Stimulated activated CD4-positive, alpha-beta T cell treated with anti-CD3 and anti-CD28 coated beads, TNF-alpha, amount 100 ng/mL, for 48 hours (primary cell): Measurements from ENCODE around the gene STMND1.

Source experiments
- DNase-seq, 3 donors: peaks; one replicate each; pipeline ENCODE4 v3.0.0-alpha.2; 2020; ENCODE audit warnings: low read depth in 3 of 3

Gene STMND1

GRCh38 chr6:17098538-17098937, 3.3 kb upstream of the STMND1 start:
- no peak for DNase-seq

GRCh38 chr6:17099401-17100059, 2.3 kb upstream of the STMND1 start:
- no peak for DNase-seq

DNA sequence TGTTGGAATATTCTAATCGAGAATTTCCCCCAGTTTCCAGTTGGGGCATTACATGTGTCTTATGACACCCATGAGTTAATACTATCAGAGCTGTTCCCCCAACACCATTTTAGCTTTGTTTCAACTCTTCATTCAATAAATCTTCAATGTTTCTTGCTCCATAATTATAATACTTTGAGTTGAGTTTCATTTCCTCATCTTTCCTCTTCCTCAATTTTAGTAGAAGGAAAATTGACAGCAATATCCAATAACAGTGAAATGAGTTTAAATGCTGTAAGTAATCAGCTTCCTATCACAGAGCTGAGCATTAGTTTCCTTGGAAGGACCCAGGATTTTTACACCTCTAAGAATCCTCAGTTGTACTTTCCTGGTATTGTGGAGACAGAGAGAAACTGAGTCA, 1.0 kb upstream of the STMND1 start:
- DNase-seq, result no peak

- no peak for DNase-seq
Observed at GRCh38 chr6:17102258-17102870, 514 bp downstream of the STMND1 start.

GRCh38 chr6:17103715-17104114, 1.9 kb downstream of the STMND1 start:
- no peak for DNase-seq

DNA sequence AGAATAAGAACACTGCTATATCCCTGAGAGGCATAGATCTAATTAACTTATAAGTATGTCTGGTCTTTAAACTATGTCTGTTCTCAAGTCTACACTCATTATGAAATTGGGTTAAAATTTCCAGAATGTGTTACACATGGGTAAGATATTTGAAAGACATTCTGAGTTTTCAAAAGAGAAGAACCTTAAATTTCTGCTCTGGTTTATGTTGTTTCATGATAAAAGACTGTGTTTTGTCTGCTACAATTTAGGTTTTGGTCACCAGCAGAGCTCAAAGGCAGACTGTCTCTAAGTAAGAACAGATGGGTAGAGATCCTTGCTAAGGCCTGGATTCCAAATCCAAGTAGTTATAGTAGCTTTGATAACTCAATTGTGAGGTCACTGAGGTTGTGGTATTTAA, 6.0 kb downstream of the STMND1 start:
- DNase-seq, result no peak

GRCh38 chr6:17115251-17116116, 13.6 kb downstream of the STMND1 start:
- DNase-seq, result no peak

DNA sequence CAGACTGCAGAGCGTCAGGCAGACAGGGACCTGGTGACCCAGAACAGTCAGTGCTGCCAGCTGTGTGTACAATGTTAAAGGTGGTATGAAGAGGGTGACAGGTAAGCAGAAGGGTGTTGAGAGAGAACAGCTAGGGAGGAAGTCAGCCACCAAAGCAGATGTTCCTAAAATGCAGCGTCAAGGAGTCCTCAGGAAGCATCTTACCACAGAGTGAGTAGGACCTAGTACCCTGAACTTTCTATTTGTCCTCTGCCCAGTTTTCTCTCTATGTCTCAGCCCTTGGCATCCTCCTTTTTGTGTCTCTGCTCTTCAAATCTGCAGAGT, 14.2 kb downstream of the STMND1 start:
- no peak for DNase-seq

DNA sequence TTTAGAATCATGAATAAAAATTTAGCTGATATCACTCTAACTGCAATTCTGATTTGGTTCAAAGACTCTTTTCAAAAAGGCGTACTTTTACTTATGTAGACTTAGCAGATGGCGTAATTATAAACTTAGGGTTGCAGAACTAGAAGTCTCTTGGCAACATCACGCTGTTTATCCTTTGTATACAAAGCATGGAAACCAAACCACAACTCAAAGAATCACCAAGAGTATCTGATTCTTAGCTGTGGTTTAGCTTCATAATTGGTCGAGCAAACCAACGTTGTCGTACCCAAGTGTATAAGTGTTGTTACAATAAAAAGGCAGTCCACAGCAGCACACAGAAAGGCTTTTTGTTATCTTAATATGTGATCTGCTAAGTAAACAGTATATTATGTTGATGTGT, 18.2 kb downstream of the STMND1 start:
- no peak for DNase-seq

- DNase-seq, result no peak
Observed at GRCh38 chr6:17125407-17125806, 23.6 kb downstream of the STMND1 start.

DNA sequence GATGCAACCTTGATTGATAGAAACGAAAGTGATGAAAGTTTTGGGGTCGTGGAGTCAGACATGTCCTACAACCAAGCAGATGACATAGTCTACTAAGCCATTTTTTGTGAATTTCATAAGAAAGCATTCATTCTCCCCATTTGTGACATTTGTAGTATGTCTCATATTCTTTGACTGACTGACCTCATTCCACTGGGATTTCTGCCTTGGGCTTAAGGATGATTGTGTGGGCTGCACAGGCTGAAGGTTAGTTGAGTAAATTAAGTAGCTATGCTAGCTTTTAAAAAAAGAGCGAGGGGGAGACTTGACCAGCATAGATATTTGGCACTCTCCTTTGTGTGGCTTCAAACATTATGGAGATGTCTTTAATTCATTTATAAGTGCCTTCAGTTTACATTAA, 28.9 kb downstream of the STMND1 start:
- no peak for DNase-seq

GRCh38 chr6:17132967-17133366, 31.1 kb downstream of the STMND1 start:
- no peak for DNase-seq

DNA sequence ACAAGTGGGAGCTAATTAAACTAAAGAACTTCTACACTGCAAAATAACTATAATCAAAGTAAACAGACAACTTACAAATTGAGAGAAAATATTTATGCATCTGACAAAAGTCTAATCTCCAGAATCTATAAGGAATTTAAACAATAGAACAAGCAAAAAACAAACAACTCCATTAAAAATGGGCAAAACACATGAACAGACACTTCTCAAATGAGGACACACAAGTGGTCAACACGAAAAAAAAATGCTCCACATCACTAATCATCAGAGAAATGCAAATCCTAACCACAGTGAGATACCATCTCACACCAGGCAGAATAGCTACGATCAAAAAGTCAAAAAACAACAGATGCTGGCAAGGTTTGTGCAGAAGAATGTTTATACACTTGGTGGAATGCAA, 36.2 kb downstream of the STMND1 start:
- DNase-seq, result no peak

- no peak for DNase-seq
Observed at GRCh38 chr6:17144016-17144415, 42.2 kb downstream of the STMND1 start.

DNA sequence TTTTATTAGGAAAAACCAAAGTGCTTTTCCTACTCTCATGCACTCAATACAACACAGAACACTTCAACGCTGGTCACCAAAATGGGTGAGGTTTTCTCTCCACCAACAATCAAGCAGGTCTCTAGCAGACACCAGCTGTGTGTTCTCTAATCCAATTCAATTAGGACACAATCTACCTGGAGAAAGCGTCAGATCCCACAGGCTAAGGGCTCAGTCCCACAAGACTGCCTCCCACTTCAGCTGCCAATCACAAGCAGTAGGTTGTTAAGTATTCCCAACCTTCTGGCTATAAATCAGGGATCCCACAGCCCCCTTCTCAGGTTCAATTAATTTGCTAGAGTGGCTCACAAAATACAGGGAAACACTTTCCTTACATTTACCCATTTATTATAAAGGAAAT, 47.7 kb downstream of the STMND1 start:
- no peak for DNase-seq

DNA sequence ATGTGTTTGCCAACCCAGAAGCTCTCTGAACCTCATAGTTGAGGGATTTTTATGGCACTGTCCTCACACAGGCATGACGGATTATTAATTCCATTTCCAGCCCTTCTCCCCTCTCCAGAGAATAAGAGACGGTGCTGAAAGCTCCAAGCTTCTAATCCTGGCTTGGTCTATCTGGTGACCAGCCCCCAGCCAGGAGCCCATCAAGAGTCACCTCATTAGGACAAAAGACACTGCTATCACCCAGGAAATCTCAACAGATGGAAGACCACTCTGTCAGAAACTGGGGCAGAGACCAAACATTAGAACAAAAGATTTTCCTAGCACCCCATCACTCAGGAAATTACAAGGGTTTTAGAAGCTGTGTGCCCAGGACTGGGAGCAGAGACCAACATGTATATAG, 48.2 kb downstream of the STMND1 start:
- DNase-seq, result no peak

GRCh38 chr6:17151888-17152287, 50.0 kb downstream of the STMND1 start:
- DNase-seq, result no peak

DNA sequence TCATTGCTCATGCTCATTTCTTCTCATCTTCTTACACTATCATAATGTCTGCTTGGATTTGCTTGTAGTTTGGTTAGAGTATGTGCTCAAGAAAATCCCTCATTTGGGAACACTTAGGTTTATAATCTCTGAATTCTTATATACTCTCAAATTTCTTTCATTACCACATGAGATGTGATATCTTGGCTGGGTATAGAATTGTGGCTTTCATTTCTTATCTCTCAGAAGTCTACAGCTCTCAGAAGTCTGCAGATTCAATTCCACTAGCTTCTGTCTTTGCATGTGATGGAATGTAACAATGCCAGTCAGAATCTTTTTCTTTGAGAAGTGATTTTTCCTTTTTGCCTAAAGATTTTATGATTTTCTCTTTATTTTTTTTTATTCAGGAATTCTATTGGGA, 50.9 kb downstream of the STMND1 start:
- no peak for DNase-seq

DNA sequence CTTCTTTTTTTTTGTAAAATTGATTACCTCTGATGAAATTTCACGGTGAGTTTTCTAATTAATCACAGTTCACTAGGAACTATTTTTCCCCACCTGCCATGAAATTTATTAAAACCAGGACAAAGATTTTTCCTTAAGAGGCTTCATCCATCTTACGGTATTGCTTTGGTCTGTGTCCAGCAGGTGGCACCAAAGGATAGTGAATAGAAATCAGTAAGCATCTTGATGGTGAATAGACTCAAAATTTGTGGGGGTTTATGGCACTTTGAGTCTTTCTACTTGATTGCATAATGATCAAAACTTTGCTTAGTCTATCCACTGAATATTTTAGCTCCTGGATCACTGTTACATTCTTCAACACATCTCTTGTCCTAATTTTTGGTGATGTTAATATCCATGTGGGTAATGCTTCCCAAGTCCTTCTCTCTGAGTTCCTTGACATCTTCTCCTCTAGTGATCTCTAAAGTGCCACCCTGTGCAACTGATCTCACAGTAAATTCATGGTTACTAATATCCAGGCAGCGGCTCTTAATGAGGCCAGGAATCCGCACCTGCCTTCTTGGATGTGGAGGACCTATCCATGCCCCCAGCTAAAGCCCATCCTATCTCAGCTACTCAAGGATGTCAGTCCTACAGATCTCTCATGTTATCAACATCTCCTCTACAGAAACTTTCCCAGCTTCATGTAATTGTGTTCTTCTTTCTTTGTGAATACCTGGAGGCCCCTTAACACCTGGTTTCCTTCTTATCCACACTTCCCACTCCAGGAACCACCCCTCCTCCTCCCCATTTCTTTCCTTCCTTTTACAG, 54.5 kb downstream of the STMND1 start:
- peak; percentile 16 to 64 (median 26) for DNase-seq

- no peak for DNase-seq
Observed at GRCh38 chr6:17156966-17157365, 55.1 kb downstream of the STMND1 start.

DNA sequence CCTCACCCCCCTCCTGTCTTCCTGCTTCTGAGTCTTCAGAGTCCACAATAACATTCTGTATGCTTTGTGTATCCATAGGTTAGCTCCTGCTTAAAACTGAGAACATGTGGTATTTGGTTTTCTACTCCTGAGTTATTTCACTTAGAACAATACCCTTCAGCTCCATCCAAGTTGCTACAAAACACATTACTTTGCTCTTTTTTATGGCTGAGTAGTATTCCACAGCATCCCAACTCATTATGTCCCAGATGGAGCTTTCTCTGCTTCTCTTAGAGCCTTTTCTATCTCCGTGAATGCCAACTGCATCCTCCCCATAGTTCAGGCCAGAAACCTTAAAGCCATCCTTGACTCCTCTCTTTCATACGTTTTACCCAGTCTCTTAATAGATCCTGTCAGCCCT, 55.8 kb downstream of the STMND1 start:
- DNase-seq, result no peak

- DNase-seq, result no peak
Observed at GRCh38 chr6:17159240-17159639, 57.4 kb downstream of the STMND1 start.
